SJCRH30 (cell line): ENCODE measurements around the gene MGAT4A. TPM values are rescaled to one million over a fixed set of nuclear protein-coding genes. Genes with fewer than 3 reads are reported as not detected.
"Not testable (repeated sequence)": the region's sequence is repeated elsewhere in the genome, so short reads cannot be mapped to it uniquely, and the experiment has no call there.

Experiments
- DNase-seq, 2 experiments: peaks; one replicate each; pipeline ENCODE4 v3.0.0-alpha.2; 2015 to 2020
- H3K27ac ChIP-seq: fragments of 250-450 bp; sonication (Bioruptor Pico); 2 replicates; pipeline ENCODE4 v1.5.1; 2020; ENCODE audit warnings: mild to moderate bottlenecking, moderate library complexity
- H3K27me3 ChIP-seq: fragments of 250-450 bp; sonication (Bioruptor Pico); 2 replicates; pipeline ENCODE4 v1.5.1; 2020; ENCODE audit warnings: mild to moderate bottlenecking, moderate library complexity
- H3K36me3 ChIP-seq: fragments of 250-450 bp; sonication (Bioruptor Pico); 2 replicates; pipeline ENCODE4 v1.5.1; 2020; ENCODE audit warnings: mild to moderate bottlenecking, moderate library complexity
- H3K4me1 ChIP-seq: fragments of 250-450 bp; sonication (Bioruptor Pico); 2 replicates; pipeline ENCODE4 v1.5.1; 2020; ENCODE audit warnings: mild to moderate bottlenecking, moderate library complexity
- H3K4me3 ChIP-seq: fragments of 250-450 bp; sonication (Bioruptor Pico); 2 replicates; pipeline ENCODE4 v1.5.1; 2020; ENCODE audit warnings: mild to moderate bottlenecking, moderate library complexity
- H3K9me3 ChIP-seq: fragments of 250-450 bp; sonication (Bioruptor Pico); replicated peaks from 2 replicates; pipeline ENCODE4 v1.5.1; 2020; ENCODE audit warnings: mild to moderate bottlenecking, moderate library complexity
- total RNA-seq: library from RNA; depleted of rRNA; stranded (reverse); fragments of >200 nt; shearing (Covaris generic); gene quantifications from 2 replicates; pipeline ENCODE4 v1.2.3, GENCODE V29; 2014

MGAT4A gene
- total RNA-seq, 1 experiment from 2014 or later = 0.08 TPM

DNA sequence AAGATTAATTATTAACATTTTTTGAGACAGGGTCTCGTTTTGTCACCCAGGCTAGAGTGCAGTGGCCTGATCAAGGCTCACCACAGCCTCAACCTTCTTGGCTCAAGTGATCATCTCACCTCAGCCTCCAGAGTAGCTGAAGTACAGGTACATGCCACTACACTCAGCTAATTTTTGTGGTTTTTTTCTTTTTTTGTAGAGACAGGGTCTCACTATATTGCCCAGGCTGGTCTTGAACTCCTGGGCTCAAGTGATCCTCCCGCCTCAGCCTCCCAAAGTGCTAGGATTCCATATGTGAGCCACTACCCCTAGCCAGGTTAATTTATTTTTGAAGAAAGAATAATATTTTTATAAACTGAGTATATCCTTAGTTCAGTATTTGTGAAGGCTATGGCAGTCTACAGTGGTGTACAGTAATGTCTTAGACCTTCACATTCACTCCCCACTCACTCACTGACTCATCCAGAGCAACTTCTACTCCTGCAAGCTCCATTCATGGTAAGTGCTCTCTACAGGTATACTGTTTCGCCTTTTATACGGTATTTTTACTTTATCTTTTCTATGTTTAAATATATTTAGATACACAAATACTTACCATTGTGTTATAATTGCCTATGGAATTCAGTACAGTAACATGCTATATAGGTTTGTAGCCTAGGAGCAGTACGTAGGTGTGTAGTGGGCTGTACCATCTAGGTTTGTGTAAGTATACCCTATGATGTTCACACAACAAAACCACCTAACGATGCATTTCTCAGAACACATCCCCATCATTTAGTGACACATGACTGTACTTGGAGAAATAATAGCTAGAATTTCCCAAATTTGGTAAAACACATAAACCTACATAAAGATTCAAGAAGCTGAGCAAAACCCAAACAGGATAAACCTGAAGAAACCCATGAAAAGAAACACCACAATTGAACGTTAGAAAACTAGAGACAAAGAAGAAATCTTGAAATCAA lies 38.6 kb downstream of the MGAT4A start:
- Histone ChIP-seq H3K9me3 (no peaks in the 10 kb centered on the region), H3K4me1 (no peaks in the 10 kb centered on the region), H3K36me3 (no peaks in the 10 kb centered on the region), H3K27me3 (no peaks in the 10 kb centered on the region; the same call in none of the 2 replicates), H3K4me3 (no peak overlapping the region), H3K27ac (no peak overlapping the region)
- no peak for DNase-seq

DNA sequence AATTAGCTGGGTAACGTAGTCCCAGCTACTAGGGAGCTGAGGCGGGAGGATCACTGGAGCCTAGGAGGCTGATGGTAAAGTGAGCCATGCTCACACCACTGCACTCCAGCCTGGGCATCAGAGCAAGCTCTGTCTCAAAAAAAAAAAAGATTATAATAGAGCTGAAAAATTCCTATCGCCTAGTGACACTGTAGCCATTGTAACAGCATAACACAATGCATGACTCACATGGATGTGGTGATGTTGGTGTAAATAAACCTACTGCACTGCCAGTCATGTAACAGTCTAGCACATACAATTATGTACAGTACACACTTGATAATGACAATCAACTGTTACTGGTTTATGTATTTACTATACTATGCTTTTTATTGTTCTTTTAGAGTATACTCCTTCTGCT lies 39.6 kb downstream of the MGAT4A start:
- Histone ChIP-seq H3K27ac (no peak overlapping the region), H3K27me3 (no peaks in the 10 kb centered on the region; the same call in none of the 2 replicates), H3K4me3 (no peak overlapping the region), H3K36me3 (no peaks in the 10 kb centered on the region), H3K4me1 (no peaks in the 10 kb centered on the region), H3K9me3 (no peaks in the 10 kb centered on the region)
- DNase-seq = no peak

DNA sequence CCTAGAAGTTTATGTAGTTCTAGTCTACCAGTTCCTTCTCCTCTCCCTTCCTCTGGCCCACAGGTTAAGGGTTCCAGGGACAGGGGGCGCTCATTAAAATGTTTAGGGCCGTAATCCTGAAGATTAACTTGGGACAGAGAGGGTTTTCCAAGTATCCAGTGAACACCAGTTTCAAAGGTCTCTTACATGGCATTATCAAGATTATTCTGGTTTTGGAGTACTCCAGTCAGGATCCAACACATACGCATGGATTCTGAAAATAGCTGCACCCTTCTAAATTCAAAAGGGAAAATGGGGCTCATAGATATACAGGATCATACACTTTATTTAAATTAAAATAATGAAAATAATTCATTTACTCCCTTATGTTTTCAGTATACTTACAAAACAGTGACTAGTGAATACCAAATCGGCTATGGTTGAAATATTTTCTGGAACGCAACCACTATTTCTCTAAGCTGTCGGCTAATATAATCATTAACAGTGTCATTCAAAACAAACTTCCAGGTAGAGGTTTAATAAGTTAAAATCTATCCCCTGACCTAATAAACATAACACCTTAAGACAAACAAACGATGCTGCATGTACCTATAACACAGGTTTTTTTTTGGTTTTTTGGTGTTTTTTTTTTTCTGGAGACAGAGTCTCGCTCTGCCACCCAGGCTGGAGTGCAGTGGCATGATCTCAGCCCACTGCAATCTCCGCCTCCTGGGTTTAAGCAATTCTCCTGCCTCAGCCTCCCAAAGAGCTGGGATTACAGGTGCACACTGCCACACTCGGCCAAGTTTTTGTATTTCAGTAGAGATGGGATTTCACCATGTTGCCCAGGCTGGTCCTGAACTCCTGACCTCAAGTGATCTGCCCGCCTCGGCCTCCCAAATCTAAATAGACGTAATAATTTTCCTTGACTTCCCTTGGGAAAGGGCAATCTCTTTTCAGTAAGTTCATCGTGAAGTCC lies 44.7 kb downstream of the MGAT4A start:
- H3K27ac ChIP-seq = no peak overlapping the region
- no peak for DNase-seq
- H3K36me3 ChIP-seq = no peaks in the 10 kb centered on the region
- H3K9me3 ChIP-seq = no peaks in the 10 kb centered on the region
- no peak overlapping the region for H3K4me3 ChIP-seq
- H3K4me1 ChIP-seq = no peaks in the 10 kb centered on the region
- no peaks in the 10 kb centered on the region; the same call in 1 of the 2 replicates for H3K27me3 ChIP-seq

DNA sequence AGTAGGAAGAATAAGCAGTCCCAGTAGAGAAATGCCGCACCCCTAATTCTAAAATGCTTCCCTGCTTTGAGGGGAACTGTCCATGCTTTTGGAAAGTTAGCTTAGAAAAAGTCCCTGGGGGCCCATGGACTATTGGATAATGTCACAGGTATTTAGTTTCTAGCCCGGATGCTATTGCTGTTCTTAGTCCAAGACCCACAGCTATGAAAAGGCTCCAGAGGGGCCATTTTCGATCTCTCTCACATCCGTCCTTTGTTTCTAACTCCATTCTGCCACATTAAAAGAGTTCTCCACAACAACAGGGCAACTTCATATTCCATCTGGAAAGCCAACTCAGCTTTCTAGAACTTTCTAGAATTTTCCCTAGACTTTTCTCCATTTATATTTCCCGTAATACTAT lies 47.2 kb downstream of the MGAT4A start:
- H3K4me3 ChIP-seq = no peak overlapping the region
- no peaks in the 10 kb centered on the region for H3K4me1 ChIP-seq
- no peak overlapping the region for H3K27ac ChIP-seq

DNA sequence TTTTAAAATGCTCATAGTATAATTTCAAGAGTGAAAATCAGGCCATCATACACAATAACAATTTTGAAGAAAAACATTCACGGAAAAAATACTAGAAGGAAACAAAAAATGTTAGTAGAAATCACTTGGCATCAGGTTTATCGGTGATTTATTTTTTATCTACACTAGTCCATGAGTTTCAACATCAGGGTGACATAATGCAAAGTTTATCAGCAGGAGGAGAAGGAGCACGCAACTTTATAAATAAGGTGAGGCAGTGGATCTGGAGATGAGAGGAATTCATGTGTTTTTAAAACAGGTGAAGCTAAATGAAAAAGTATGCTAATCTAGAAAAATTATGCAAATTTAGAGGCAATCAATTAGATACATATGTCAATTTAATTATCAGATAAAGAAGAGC lies 54.2 kb downstream of the MGAT4A start:
- no peak overlapping the region for H3K27ac ChIP-seq
- H3K4me3 ChIP-seq = no peak overlapping the region
- H3K36me3 ChIP-seq = no peaks in the 10 kb centered on the region
- H3K9me3 ChIP-seq = no peaks in the 10 kb centered on the region
- H3K27me3 ChIP-seq = no peaks in the 10 kb centered on the region
- H3K4me1 ChIP-seq = no peaks in the 10 kb centered on the region
- DNase-seq = no peak

More for the DNA sequence above, 47.2 kb downstream of the MGAT4A start:
- H3K36me3 ChIP-seq = no peaks in the 10 kb centered on the region
- no peaks in the 10 kb centered on the region for H3K27me3 ChIP-seq
- no peaks in the 10 kb centered on the region for H3K9me3 ChIP-seq
- no peak for DNase-seq

DNA sequence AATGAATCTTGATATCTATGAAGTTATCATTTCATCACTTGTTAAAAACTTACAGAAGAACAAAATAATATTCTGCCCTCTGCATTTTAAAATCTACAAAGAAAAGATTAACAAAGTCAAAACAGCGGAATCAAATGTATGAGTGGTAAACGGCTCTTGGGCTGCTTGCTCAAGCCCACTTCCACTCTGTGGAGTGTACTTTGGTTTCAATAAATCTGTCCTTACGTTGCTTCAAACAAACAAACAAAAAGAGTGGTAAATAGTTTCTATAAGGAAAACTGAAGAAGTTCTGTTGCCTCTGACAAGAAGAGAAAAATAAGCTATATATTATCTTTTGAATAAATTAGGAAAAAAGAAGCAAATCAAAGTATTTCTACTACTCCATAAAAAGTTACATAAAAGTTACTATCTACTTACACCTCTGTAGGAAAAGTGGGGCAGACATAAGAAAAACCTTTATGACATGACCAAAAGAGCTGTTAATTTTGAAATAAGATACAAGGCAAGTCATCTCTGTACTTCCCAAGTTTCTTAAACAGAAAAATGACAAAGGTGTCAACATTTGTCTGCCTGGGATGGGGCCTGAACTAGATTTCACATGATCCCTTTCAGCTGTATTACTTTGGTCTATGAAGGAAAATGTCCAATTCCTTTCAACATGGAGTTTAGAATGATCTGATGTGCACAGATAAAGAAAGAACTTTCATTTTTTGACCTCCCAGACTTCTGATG lies 56.5 kb downstream of the MGAT4A start:
- DNase-seq = no peak
- H3K4me1 ChIP-seq = no peaks in the 10 kb centered on the region

DNA sequence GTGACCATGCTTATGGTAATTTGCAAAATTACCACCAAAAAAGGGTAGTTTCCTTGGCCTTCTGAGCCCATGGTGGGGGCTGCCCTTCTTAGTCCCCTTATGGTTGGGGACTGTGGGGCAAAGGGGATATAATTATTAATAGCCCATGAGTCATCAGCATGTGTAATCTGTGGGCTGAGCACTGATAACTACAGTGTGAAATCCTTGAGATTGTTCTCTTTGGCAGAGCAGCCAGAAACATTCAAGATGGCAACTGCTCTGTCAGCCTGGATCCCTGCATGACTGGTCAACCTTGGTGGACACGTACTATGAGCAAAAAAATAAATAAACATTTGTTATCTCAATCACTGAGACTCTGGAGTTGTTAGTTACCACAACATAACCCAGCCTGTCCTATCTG lies 61.3 kb downstream of the MGAT4A start:
- H3K36me3 ChIP-seq = no peaks in the 10 kb centered on the region
- DNase-seq = no peak
- H3K4me1 ChIP-seq = no peaks in the 10 kb centered on the region
- no peak overlapping the region for H3K4me3 ChIP-seq
- no peak overlapping the region for H3K27ac ChIP-seq
- no peaks in the 10 kb centered on the region for H3K9me3 ChIP-seq
- no peaks in the 10 kb centered on the region for H3K27me3 ChIP-seq

More for the DNA sequence above, 56.5 kb downstream of the MGAT4A start:
- H3K9me3 ChIP-seq = no peaks in the 10 kb centered on the region
- no peaks in the 10 kb centered on the region for H3K36me3 ChIP-seq
- H3K27ac ChIP-seq = no peak overlapping the region
- H3K4me3 ChIP-seq = no peak overlapping the region
- no peaks in the 10 kb centered on the region for H3K27me3 ChIP-seq

DNA sequence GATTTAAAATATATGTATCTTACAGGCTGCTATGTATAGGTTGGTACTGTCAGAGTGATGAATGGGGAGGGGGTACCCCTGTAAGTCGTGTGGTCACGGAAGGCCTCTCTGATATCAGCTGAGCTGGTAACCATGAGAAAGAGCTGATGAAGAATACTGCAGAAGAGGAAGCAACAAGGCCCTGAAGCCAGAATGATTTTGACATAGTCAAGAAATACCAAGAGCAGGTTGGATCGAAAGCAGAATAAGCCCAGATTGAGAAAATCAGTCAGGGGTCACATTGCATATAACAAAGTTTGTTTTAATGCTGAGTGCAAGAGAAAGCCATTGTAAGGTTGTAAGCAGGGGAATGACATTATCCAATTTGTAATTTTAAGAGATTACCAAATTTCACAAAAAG lies 65.3 kb downstream of the MGAT4A start:
- no peak for DNase-seq
- Histone ChIP-seq H3K36me3 (no peaks in the 10 kb centered on the region), H3K27ac (no peak overlapping the region), H3K9me3 (no peaks in the 10 kb centered on the region), H3K4me3 (no peak overlapping the region), H3K27me3 (no peaks in the 10 kb centered on the region), H3K4me1 (no peaks in the 10 kb centered on the region)

DNA sequence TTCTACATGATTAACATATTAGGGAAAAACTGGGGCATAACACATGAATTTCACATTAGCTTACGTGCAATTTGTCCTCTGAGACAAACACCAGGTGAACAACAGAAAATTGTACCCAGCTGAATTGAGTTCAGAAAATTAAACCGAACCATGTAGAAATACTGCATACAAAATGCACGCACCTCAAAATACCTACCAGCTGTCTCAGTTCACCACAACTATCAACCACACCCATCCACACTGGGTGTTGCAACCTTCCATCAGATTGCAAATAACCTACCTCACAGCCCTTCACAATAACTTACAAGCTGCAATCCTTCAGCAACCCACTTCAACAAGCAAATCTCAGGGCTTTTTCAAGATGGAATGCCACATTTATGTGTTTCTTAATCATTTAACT lies 66.6 kb downstream of the MGAT4A start:
- no peaks in the 10 kb centered on the region for H3K9me3 ChIP-seq
- no peaks in the 10 kb centered on the region for H3K4me1 ChIP-seq
- no peak for DNase-seq
- H3K27me3 ChIP-seq = no peaks in the 10 kb centered on the region
- H3K27ac ChIP-seq = no peak overlapping the region
- H3K36me3 ChIP-seq = no peaks in the 10 kb centered on the region
- H3K4me3 ChIP-seq = no peak overlapping the region

DNA sequence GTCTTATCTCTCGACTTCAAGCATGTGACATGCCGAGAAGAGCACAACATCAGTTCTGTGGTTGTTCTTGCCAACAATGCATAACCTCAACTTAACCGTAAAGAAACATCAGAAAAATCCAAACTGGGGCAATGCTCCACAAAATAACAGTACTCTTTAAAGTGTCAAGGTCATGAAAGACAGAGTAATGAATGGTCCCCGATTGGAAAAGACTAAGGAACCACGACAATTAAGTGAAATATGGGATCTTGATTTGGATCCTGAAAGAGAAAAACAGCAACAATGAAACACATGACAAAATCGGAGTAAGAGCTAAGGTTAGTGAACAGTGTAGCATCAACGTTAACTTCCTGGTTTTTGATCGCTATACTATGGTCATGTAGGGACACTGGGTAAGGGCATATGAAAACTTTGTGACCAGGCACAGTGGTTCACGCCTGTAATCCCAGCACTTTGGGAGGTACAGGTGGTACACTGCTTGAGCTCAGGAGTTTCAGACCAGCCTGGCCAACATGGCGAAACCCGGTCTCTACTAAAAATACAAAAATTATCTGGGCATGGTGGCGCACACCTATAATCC lies 67.3 kb downstream of the MGAT4A start:
- Histone ChIP-seq H3K4me1 (no peaks in the 10 kb centered on the region), H3K27ac (no peak overlapping the region), H3K36me3 (no peaks in the 10 kb centered on the region), H3K4me3 (no peak overlapping the region), H3K9me3 (no peaks in the 10 kb centered on the region), H3K27me3 (no peaks in the 10 kb centered on the region)
- no peak for DNase-seq

DNA sequence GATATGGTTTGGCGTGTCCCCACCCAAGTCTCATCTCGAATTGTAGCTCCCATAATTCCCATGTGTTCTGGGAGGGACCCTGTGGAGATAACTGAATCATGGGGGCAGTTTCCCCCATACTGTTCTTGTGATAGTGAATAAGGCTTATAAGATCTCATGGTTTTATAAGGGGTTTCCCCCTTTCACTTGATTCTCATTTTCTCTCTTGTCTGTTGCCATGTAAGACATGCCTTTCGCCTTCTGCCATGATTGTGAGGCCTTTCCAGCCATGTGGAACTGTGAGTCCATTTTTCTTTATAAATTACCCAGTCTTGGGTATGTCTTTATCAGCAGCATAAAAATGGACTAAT lies 71.5 kb downstream of the MGAT4A start:
- H3K36me3 ChIP-seq, H3K9me3 ChIP-seq, H3K4me3 ChIP-seq, DNase-seq, H3K27ac ChIP-seq, H3K27me3 ChIP-seq, H3K4me1 ChIP-seq: not testable (repeated sequence)

DNA sequence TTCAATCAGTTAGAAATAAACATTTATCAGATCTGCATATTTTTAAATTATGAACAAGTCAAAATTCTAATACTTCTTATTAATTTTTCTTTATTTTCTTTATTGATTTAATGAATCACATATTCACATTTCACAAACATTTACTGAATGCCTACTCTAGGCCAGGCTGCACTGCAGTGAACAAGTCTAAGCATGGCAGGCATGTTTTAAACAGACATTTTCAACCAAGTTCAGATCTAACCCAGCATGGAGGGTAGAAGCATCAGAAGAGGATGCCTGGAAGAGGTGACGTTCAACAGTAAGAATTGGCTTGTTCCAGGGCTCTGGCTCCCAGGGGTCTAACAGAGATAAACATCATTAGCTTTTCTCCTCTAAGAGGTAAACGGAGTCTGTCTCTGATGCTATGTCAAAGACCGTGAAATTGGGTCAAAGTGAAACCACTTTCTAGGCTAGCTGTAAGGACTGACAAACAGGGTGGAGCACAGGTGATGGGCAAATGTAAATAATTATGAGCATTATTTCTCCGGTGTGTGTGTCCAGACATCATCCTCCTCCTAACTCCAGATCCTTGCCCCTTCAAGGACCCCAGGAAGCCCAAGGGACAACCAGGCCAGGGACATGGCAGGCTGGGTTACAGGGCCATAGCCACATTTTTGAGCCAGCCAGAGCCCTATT lies 72.0 kb downstream of the MGAT4A start:
- Histone ChIP-seq H3K4me1 (no peaks in the 10 kb centered on the region), H3K36me3 (no peaks in the 10 kb centered on the region), H3K27ac (no peak overlapping the region), H3K4me3 (no peak overlapping the region), H3K27me3 (peaks cover 4% of the 10 kb centered on the region; the same call in 1 of the 2 replicates), H3K9me3 (no peaks in the 10 kb centered on the region)
- DNase-seq = no peak

DNA sequence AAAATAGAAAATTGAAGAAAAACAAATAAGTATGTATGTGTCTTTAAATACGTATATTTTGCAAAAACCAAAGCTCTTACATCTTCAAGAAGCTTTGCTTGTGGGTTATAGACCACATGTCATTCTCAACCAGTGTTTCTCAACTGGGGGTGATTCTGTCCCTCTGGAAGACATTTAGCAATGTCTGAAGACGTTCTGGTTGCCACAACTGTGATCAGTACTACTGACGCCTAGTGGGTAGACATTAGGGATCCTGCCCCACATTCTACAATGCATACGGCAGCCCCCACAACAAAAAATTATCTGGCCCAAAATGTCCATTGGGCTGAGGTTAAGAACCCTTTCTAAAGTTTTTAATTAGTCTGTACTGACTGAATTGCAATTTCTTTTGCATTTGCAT lies 74.1 kb downstream of the MGAT4A start:
- Histone ChIP-seq H3K27me3 (peaks cover 4% of the 10 kb centered on the region; the same call in 1 of the 2 replicates), H3K4me1 (no peaks in the 10 kb centered on the region), H3K36me3 (no peaks in the 10 kb centered on the region), H3K9me3 (no peaks in the 10 kb centered on the region), H3K27ac (no peak overlapping the region), H3K4me3 (no peak overlapping the region)
- DNase-seq = no peak
